Measurements from ENCODE around the gene LRRC8E. TPM values are rescaled to one million over a fixed set of nuclear protein-coding genes. Genes with fewer than 3 reads are reported as not detected.

LRRC8E gene
- total RNA-seq, 1 donor from 2014 or later = not detected

GRCh38 chr19:7908742-7909461 lies 20.6 kb downstream of the LRRC8E start:
- TF ChIP-seq CTCF (IDR thresholded peaks at IDR 0.05; ENCODE audit: partially characterized antibody, unreplicated experiment) = no peak
- Mint-ChIP-seq H3K4me3 (ENCODE audit: unreplicated experiment) (no peak overlapping the region), H3K36me3 (ENCODE audit: unreplicated experiment) (no peaks in the 10 kb centered on the region), H3K27ac (ENCODE audit: unreplicated experiment) (no peak overlapping the region), H3K4me1 (ENCODE audit: low read depth, unreplicated experiment) (peaks cover 7% of the 10 kb centered on the region), H3K27me3 (ENCODE audit: unreplicated experiment) (peaks cover 4% of the 10 kb centered on the region), H3K9me3 (ENCODE audit: unreplicated experiment) (peaks cover 8% of the 10 kb centered on the region)
- DNase-seq = peak; percentile 14

- TF ChIP-seq CTCF (IDR thresholded peaks at IDR 0.05; ENCODE audit: partially characterized antibody, unreplicated experiment) = no peak
- Mint-ChIP-seq H3K27me3 (ENCODE audit: unreplicated experiment) (peaks cover 4% of the 10 kb centered on the region), H3K27ac (ENCODE audit: unreplicated experiment) (no peak overlapping the region), H3K4me1 (ENCODE audit: low read depth, unreplicated experiment) (peaks cover 7% of the 10 kb centered on the region), H3K9me3 (ENCODE audit: unreplicated experiment) (peaks cover 8% of the 10 kb centered on the region), H3K36me3 (ENCODE audit: unreplicated experiment) (no peaks in the 10 kb centered on the region), H3K4me3 (ENCODE audit: unreplicated experiment) (no peak overlapping the region)
- peak; percentile 8 for DNase-seq
Observed at GRCh38 chr19:7909471-7910067, 21.3 kb downstream of the LRRC8E start.

- H3K9me3 Mint-ChIP-seq (ENCODE audit: unreplicated experiment) = peaks cover 4% of the 10 kb centered on the region
- peaks cover 10% of the 10 kb centered on the region for H3K27me3 Mint-ChIP-seq (ENCODE audit: unreplicated experiment)
- peak; percentile 13 for DNase-seq
Observed at GRCh38 chr19:7910321-7911161, 22.2 kb downstream of the LRRC8E start.

GRCh38 chr19:7911508-7912143 lies 23.3 kb downstream of the LRRC8E start:
- Mint-ChIP-seq H3K4me3 (ENCODE audit: unreplicated experiment) (no peak overlapping the region), H3K36me3 (ENCODE audit: unreplicated experiment) (no peaks in the 10 kb centered on the region), H3K27me3 (ENCODE audit: unreplicated experiment) (peaks cover 10% of the 10 kb centered on the region), H3K4me1 (ENCODE audit: low read depth, unreplicated experiment) (no peaks in the 10 kb centered on the region), H3K9me3 (ENCODE audit: unreplicated experiment) (peaks cover 3% of the 10 kb centered on the region), H3K27ac (ENCODE audit: unreplicated experiment) (no peak overlapping the region)
- DNase-seq = peak; percentile 11
- TF ChIP-seq CTCF (IDR thresholded peaks at IDR 0.05; ENCODE audit: partially characterized antibody, unreplicated experiment) = no peak

More at GRCh38 chr19:7910321-7911161, 22.2 kb downstream of the LRRC8E start:
- Mint-ChIP-seq H3K4me3 (ENCODE audit: unreplicated experiment) (no peak overlapping the region), H3K36me3 (ENCODE audit: unreplicated experiment) (no peaks in the 10 kb centered on the region), H3K4me1 (ENCODE audit: low read depth, unreplicated experiment) (peaks cover 2% of the 10 kb centered on the region), H3K27ac (ENCODE audit: unreplicated experiment) (no peak overlapping the region)
- no peak for TF ChIP-seq CTCF (IDR thresholded peaks at IDR 0.05; ENCODE audit: partially characterized antibody, unreplicated experiment)
